GM21447 (cell line): ENCODE data around the gene SCUBE1.

Source experiments
- ATAC-seq: cut with Tn5 transposase; IDR thresholded peaks from one replicate; pipeline ENCODE4 v1.9.1; 2021; ENCODE audit not compliant: unreplicated experiment

The SCUBE1 gene

GRCh38 chr22:43162412-43163150 lies 180.6 kb downstream of the SCUBE1 start:
- no peak for ATAC-seq

GRCh38 chr22:43160497-43161126 lies 182.6 kb downstream of the SCUBE1 start:
- no peak for ATAC-seq

- ATAC-seq, result no peak
These were observed 183.5 kb downstream of the SCUBE1 start for GRCh38 chr22:43159484-43160178.

- no peak for ATAC-seq
These were observed 184.2 kb downstream of the SCUBE1 start for GRCh38 chr22:43158778-43159483.

GRCh38 chr22:43157874-43158546 lies 185.2 kb downstream of the SCUBE1 start:
- no peak for ATAC-seq

GRCh38 chr22:43156413-43156812 lies 186.8 kb downstream of the SCUBE1 start:
- no peak for ATAC-seq

GRCh38 chr22:43155789-43156188 lies 187.4 kb downstream of the SCUBE1 start:
- no peak for ATAC-seq

- no peak for ATAC-seq
These were observed 188.2 kb downstream of the SCUBE1 start for GRCh38 chr22:43154887-43155536.

- no peak for ATAC-seq
These were observed 189.3 kb downstream of the SCUBE1 start for GRCh38 chr22:43153899-43154298.

- ATAC-seq, result no peak
These were observed 190.7 kb downstream of the SCUBE1 start for GRCh38 chr22:43152357-43153071.

- no peak for ATAC-seq
These were observed 191.2 kb downstream of the SCUBE1 start for GRCh38 chr22:43152003-43152356.

- ATAC-seq, result no peak
These were observed 191.7 kb downstream of the SCUBE1 start, which contains the start of gene TSPO for GRCh38 chr22:43151251-43152002. TSS of gene TSPO (plus strand) at chr22:43151559. CDS start at chr22:43159239, 7,680 bp downstream.

- ATAC-seq, result no peak
These were observed 192.4 kb downstream of the SCUBE1 start for GRCh38 chr22:43150731-43151206.

- ATAC-seq, result no peak
These were observed 194.6 kb downstream of the SCUBE1 start for GRCh38 chr22:43148581-43148980.

- no peak for ATAC-seq
These were observed 195.4 kb downstream of the SCUBE1 start for GRCh38 chr22:43147821-43148220.
